GM18867 (cell line): Measurements from ENCODE around the gene NTN1.
"Not testable (repeated sequence)": the region's sequence is repeated elsewhere in the genome, so short reads cannot be mapped to it uniquely, and the experiment has no call there.

ENCODE experiments used
- ATAC-seq: cut with Tn5 transposase; IDR thresholded peaks from one replicate; pipeline ENCODE4 v1.9.1; 2021; ENCODE audit warnings: mild to moderate bottlenecking, moderate library complexity; ENCODE audit not compliant: unreplicated experiment

NTN1 gene

GRCh38 chr17:9241371-9241712, 220.0 kb downstream of the NTN1 start:
- no peak for ATAC-seq

DNA sequence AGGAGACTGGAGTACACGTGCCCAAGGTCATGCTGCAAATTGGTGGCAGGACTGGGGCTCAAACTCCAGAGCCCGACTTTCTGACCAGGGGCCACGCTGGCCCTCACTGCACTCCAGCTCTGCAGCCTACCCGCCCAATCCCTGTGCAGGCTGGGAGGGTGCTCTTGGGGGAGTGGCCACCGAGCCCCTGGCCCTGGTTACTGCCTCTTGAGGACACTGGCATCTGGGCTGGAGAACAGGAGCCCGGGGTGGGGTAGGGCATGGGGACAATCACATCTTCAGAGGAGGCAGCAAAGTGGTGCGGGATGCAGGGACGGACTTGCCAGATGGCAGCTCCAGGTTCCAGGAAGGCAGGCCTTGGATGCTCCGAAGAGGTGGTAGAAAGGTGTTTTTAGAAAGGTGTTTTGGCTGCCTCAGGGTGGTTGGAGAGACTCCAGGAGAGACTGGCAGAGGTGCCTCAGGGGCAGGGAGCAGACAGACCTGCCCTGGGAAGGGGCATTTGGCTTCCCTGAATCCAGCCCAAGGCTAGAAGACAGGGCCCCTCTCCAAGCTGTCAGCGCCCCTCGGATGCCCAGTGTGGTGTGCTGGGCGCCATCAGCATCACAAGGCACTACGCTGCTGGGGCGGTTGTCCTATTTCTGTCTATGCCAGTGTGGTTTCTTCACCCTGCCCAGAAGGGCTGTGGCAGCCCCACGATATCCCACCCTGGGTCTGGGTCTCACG, 220.6 kb downstream of the NTN1 start:
- ATAC-seq: no peak

DNA sequence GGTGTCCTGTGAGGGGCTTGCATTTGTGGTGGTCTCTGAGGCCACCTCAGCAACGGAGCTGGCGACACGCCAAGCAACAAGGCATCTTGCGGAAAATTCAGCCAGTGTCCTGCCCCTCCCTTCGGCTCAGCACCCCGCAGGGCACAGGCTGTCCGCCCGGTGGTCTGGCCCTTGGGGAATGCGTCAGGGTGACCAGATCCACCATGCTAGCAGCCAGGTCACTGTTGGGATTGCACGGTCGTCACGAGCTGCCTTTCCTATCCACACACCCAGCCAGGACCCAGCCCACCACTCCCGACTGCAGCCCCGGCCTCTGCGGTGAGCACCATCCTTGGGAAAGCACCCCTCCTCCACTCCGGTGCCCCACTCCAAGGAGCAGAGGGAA, 221.2 kb downstream of the NTN1 start:
- ATAC-seq: no peak

- ATAC-seq: no peak
Observed at GRCh38 chr17:9242983-9243382, 221.7 kb downstream of the NTN1 start.

DNA sequence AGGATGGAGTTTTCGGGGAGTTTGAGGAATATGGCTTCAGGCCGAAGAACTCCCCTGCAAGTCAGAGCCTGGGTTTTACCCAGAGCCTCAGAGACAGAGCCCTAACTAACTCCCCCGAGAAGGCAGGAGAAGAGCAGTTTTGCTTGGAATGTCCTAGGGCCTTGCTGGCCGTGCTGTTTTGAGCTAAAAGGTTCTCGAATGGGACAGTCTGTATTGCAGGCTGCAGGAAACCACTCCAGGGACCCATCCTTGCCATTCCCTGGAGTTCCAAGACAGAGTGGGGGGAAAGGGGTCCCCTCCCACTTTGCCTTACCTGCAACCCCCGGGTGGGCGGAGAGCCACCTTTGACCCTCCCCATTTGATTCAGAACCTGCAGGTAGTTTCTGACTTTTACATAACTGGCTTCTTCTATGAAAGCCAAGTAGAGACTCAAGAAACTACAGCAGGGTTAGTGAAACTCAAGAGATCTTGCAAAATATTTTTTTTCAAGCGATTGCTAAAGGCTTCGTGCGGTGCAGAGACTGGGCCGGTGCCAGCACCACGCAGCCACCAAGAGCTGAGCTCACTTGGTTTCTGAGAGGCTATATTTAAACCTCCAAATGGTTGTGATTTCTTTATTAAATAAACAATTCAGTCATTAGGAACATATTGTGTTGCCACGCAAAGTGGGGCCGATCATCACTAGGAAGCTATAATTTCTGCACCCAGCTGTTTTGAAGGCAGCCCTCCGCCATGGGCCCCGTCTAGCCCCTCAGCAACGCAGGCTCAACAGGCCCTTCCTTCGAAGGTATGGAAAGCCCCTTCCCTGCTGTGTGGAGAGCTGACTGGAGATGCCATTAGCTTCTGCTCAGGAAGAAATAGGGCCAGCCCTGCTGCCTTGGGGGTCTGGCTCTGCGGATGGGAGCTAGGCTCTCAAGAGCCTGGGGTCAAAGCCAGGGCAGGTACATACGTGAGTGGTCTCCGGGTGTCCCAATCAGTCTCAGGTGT, 223.0 kb downstream of the NTN1 start:
- no peak for ATAC-seq

- no peak for ATAC-seq
Observed at GRCh38 chr17:9247401-9247938, 226.2 kb downstream of the NTN1 start.

DNA sequence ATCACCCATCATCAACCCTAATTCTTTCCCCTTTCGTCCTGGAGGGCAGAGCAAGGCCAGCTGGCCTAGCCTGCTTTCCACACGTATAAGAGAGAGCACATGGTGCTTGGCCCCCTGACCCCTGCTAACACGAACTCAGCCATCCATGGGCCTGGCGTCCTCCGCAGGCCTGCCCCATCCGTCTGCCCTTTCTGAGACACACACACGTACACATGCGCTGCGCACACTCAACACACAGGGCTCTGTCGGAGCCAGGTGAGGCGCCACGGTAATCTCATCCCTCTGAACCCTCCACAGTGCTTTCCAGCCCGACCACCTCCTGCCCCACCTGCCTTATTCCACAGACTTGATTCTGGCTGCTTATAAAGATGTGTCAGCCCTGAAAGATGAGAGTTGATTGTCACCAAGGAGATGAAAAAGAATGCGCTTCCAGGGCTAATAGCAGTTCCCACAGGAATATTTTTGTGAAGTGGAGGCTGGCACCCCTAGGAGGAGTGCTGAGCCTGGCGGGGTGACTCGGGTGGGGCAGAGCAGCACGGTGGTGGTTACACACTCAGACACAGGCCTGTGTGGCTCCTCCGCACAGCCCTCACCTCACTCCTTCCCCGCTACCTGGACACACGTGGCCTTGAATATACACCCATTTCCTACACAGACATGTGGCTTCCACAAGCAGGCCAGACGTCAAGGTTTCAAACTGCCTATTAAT, 228.1 kb downstream of the NTN1 start:
- no peak for ATAC-seq

DNA sequence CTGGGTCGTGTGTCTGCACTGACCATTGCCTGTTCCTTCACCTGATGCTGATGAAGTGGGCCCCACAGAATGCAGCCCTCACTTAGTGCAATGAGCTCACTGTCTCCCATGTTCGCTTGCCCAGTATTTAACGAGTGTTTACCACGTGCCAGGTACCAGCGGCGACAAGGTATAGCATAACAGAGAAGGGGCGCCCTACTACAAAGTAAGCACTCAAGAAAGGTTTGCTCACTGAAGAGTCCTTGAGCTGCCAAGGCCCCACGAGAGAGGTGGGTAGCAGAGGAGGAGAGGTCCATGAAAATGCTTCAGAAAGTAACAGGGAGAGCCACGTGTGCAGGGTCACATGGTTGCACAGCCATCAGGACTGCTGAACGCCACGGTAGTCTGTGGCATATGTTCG, 230.0 kb downstream of the NTN1 start:
- no peak for ATAC-seq

- no peak for ATAC-seq
Observed at GRCh38 chr17:9253308-9253707, 232.0 kb downstream of the NTN1 start.

- no peak for ATAC-seq
Observed at GRCh38 chr17:9254841-9255240, 233.5 kb downstream of the NTN1 start.

DNA sequence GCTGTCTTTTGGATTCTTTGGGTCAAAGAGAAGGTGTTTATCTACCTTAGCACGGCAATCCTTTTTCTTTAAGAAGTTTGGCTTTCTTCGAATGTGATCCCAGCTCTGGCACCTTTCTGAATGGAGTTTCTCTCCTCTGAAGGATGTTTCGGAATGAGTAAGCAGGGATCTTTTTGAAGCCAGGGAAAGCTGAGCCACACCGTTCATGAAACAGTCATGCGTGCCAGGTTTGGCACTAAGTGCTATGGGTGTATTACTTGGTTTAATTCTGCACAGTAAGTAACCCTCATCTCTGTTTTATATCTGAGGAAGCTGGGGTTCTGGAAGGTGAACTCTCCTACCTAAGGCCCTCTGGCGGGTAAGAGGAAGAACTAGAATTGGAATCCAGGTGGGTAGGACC, 234.5 kb downstream of the NTN1 start:
- ATAC-seq: no peak

DNA sequence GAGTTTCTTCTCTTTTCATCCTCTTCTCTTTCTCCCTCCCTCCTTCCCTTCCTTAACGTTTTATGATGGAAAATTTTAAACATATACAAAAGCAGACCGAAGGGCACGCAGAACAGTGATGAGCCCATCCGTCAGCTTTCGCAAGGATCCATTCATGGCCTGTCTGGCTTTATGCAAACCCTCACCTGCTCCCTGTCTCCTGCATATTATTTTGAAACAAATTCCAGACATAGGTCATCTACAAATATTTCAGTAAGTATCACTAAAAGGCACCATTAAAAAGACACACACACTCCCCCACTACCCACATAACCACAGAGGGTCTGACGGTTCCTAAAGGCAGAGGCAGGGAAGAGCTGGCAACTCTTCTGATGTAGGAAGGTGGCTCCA, 235.0 kb downstream of the NTN1 start:
- no peak for ATAC-seq

DNA sequence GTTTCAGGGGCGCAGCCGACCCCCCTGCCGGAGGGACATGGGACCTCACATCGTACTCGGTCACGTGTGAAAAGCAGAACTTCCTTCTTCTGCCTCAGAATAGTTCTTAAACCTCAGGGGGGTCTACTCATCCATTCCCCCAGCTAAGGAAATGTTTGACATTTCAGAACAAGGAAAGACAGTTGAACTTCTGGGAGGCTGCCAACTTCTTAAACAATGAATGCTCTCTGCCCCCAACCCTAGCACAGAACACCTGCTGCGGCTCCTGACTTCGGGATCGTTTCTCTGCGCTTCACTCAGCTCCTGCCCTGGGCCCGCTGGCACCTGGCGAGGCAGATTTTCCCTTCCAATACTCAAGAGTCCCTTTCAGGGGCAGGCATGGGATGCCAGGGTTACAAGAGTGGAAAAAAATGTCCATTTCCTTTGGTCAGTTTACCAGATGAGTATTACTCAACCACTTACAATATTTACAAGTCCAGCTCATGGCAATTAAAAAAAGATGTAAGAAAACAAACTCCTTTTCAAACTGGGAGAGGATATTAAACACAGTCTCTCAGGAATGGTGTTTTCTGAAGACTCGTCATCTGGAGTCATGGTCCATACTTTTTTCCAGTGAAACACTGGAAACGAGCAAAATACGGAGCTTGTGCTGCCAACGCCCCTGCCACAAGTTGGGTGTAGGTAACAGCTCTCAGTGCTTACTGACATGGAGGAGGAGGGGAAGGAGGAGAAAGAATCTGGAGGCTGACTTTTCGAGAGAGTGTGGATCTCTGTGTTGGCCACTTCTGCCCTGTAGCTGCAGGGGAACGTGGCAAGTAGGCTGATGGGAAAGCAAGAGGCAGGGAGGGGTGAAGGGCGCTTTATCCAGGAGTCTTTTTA, 235.7 kb downstream of the NTN1 start:
- no peak for ATAC-seq

GRCh38 chr17:9257630-9257965, 236.3 kb downstream of the NTN1 start:
- ATAC-seq: not testable (repeated sequence)

- ATAC-seq: no peak
Observed at GRCh38 chr17:9258115-9259015, 237.1 kb downstream of the NTN1 start.

DNA sequence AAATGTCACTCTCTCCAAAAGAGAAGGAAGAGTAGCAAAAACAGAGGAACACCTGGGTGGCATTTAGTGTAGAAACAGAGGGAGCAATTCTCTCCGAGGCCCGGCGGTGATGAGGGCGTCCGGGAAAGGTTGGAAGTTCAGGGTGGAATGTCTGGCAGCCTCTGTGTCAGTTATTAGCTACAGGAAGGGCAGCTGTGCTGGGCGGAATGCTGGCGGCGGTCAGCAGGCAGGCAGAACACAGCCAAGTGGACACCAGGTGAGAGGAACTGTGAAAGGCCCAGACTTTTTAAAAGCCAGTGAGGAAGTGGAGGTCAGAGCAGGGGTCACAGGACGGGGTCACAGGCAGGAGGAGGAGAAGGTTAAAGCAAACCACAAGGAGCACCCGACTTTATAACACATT, 238.1 kb downstream of the NTN1 start:
- no peak for ATAC-seq

DNA sequence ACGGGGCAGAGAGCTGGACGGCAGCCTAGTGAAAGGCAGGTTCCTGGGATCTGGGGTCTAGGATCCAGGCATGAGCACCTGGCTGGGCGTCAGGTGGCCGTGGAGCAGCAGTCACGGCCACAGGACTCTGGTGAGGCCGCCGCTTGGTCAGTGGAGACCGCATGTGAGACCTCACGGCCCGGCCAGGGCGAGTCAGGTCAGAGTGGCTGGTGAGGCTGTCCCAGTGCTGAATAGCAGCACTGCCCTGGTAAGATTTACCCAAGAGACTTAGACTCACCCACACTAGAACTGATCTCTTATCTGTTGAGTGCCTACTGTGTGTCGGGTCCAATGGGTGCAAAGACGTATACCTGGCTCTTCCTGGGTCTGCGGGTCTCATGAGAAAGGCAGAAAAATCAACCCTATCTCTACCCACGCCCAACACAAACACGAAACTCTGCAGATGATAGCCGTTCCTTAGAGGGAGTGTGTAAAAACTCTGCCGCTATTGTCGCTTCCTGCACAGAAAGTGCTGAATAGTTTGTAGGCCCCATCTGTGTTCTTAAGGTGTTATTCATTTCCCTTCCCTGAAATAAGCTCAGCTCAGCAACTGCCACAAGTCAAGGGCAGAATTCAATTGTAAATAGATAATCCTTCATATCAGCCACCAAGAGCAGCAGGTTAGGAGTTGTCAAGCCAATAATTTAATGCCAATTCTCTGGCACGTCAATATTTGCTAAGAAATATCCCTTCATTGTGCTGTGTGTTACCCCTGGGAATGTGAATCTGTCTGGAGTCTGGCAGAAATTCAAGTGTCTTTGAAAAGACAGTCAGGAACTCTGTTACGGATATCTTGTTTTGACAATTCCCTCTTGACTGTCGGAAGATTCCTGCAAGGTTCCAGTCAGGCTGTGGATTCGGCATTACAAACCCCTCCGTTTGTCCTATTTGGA, 240.0 kb downstream of the NTN1 start:
- no peak for ATAC-seq

GRCh38 chr17:9266031-9266680, 244.8 kb downstream of the NTN1 start:
- ATAC-seq: no peak
